Panc1 (cell line): ENCODE data around the gene PLXNB1. TPM values are rescaled to one million over a fixed set of nuclear protein-coding genes. Genes with fewer than 3 reads are reported as not detected.

Experiments
- ATAC-seq: fragments of 200-7000 bp; cut with Tn5 transposase; 2 replicates; pipeline ENCODE4 v1.9.1; 2020; ENCODE audit warnings: mild to moderate bottlenecking, moderate library complexity
- BruUV-seq: library from RNA; stranded (reverse); fragments of 400-500 nt; replicated peaks from 2 replicates; lab custom pipeline; 2021; lab: Mats Ljungman, UMichigan
- CTCF ChIA-PET: fragments of 300-600 bp; sonication (Branson Sonifier 250); formaldehyde crosslinking; loops from one replicate; lab custom pipeline; 2022; ENCODE audit warnings: antibody characterized with exemption; lab: Charles Lee
- POLR2A ChIA-PET: fragments of 300-600 bp; sonication (Branson Sonifier 250); formaldehyde crosslinking; loops from one replicate; lab custom pipeline; 2022; ENCODE audit warnings: antibody characterized with exemption; lab: Charles Lee
- DNase-seq: peaks from one replicate; pipeline ENCODE4 v3.0.0-alpha.2; 2010; ENCODE audit warnings: low read depth, low spot score
- H3K27ac ChIP-seq: 2 replicates; pipeline ENCODE4 v1.5.1; 2011; ENCODE audit warnings: mild to moderate bottlenecking, low read length, inconsistent platforms
- H3K27me3 ChIP-seq: fragments of 200-500 bp; sonication (Bioruptor generic); 2 replicates; pipeline ENCODE4 v1.6.0; 2014; ENCODE audit warnings: low read length, inconsistent platforms; ENCODE audit not compliant: control insufficient read depth, insufficient read depth
- H3K36me3 ChIP-seq: fragments of 200-500 bp; sonication (Bioruptor generic); 2 replicates; pipeline ENCODE4 v1.5.1; 2014; ENCODE audit warnings: inconsistent platforms, mild to moderate bottlenecking, low read length, moderate library complexity; ENCODE audit not compliant: control insufficient read depth, insufficient read depth
- H3K4me1 ChIP-seq: 2 replicates; pipeline ENCODE4 v1.5.1; 2011; ENCODE audit warnings: inconsistent platforms, mild to moderate bottlenecking, low read length, moderate library complexity; ENCODE audit not compliant: control insufficient read depth, insufficient read depth
- H3K4me3 ChIP-seq, 2 experiments: 2 replicates each; pipeline ENCODE4 v1.5.1; 2011 to 2012; ENCODE audit warnings: low read depth in 2 of 2, low read length in 2 of 2, mild to moderate bottlenecking in 2 of 2, inconsistent platforms in 1 of 2, moderate library complexity in 1 of 2
- H3K9me3 ChIP-seq: fragments of 200-500 bp; sonication (Bioruptor generic); 2 replicates; pipeline ENCODE4 v1.5.1; 2014; ENCODE audit warnings: low read depth, mild to moderate bottlenecking, inconsistent platforms, low read length, moderate library complexity; ENCODE audit not compliant: control insufficient read depth, insufficient read depth
- CTCF ChIP-seq: fragments of 450-650 bp; IDR thresholded peaks from 2 replicates; pipeline ENCODE4 v1.5.1; 2017; ENCODE audit warnings: mild to moderate bottlenecking
- POLR2AphosphoS5 ChIP-seq: IDR thresholded peaks from 2 replicates; pipeline ENCODE4 v1.6.1; 2012; ENCODE audit warnings: mild to moderate bottlenecking, low read depth, low read length, moderate library complexity
- REST ChIP-seq, 2 experiments: IDR thresholded peaks; 2 replicates each; pipeline ENCODE4 v1.6.1; 2011 to 2012; ENCODE audit warnings: low read depth in 2 of 2, control low read depth in 1 of 2, low read length in 1 of 2, mild to moderate bottlenecking in 1 of 2, moderate library complexity in 1 of 2; ENCODE audit not compliant: insufficient read depth in 1 of 2
- SIN3A ChIP-seq: IDR thresholded peaks from 2 replicates; pipeline ENCODE4 v1.6.1; 2012; ENCODE audit warnings: low read depth, mild to moderate bottlenecking, low read length, moderate library complexity, borderline replicate concordance; ENCODE audit not compliant: insufficient read depth
- TCF7L2 ChIP-seq: IDR thresholded peaks from 2 replicates; pipeline ENCODE4 v1.6.1; 2011; ENCODE audit warnings: mild to moderate bottlenecking, low read depth, low read length, inconsistent platforms
- in situ Hi-C: cut with HindIII; loops from 2 replicates; pipeline ENCODE4 v1.10.0; 2016; ENCODE audit warnings: low sequenced_read_pairs, low pct_unique_long_range_greater_than_20kb
- intact Hi-C: fragments of 100-400 bp; cut with micrococcal nuclease; formaldehyde crosslinking; loops from one replicate; pipeline ENCODE4 v1.10.0; 2022; ENCODE audit not compliant: unreplicated experiment
- total RNA-seq: library from RNA; stranded (reverse); gene quantifications from one replicate; pipeline ENCODE4 v1.2.1, GENCODE V29; 2021; ENCODE audit not compliant: unreplicated experiment

The PLXNB1 gene
- total RNA-seq, 1 experiment from 2014 or later = 22.8 TPM

- in situ Hi-C loops = no loop called here
- no peak overlapping the region for H3K27ac ChIP-seq
Measured at GRCh38 chr3:48372862-48373435, 56.9 kb downstream of the PLXNB1 start.

GRCh38 chr3:48372377-48372770, 57.5 kb downstream of the PLXNB1 start:
- Histone ChIP-seq H3K27me3 (no peaks in the 10 kb centered on the region), H3K4me1 (no peaks in the 10 kb centered on the region), H3K4me3 (no peak overlapping the region), H3K9me3 (no peaks in the 10 kb centered on the region), H3K27ac (no peak overlapping the region), H3K36me3 (no peaks in the 10 kb centered on the region)
- intact Hi-C loops (no loop called here), in situ Hi-C loops (no loop called here)
- DNase-seq = no peak
- no peak for ATAC-seq
- POLR2A ChIA-PET = no interaction called here
- CTCF ChIA-PET = no interaction called here
- BruUV-seq = no TSS peak
- no peak for TF ChIP-seq POLR2AphosphoS5

More at GRCh38 chr3:48372862-48373435, 56.9 kb downstream of the PLXNB1 start:
- Histone ChIP-seq H3K36me3 (no peaks in the 10 kb centered on the region), H3K27me3 (no peaks in the 10 kb centered on the region), H3K9me3 (no peaks in the 10 kb centered on the region), H3K4me3 (no peak overlapping the region), H3K4me1 (no peaks in the 10 kb centered on the region)
- TF ChIP-seq POLR2AphosphoS5 = no peak
- TF ChIP-seq TCF7L2 = no peak
- no peak for TF ChIP-seq REST (IDR thresholded peaks at IDR 0.05; ENCODE audit: insufficient read depth in 1 of 2, low read depth in 2 of 2, low read length in 1 of 2)
- no peak for TF ChIP-seq CTCF
- no peak for TF ChIP-seq SIN3A
- BruUV-seq = no TSS peak
- CTCF ChIA-PET = no interaction called here
- POLR2A ChIA-PET = no interaction called here
- intact Hi-C loops = no loop called here
- no peak for DNase-seq
- no peak for ATAC-seq

GRCh38 chr3:48371651-48372376, 58.1 kb downstream of the PLXNB1 start, which contains the start of gene FBXW12:
TSS of gene FBXW12 (plus strand) at chr3:48372219. CDS start at chr3:48372768, 549 bp downstream.
- TF ChIP-seq REST (IDR thresholded peaks at IDR 0.05; ENCODE audit: insufficient read depth in 1 of 2, low read depth in 2 of 2, low read length in 1 of 2) = no peak
- no peak for TF ChIP-seq POLR2AphosphoS5
- TF ChIP-seq TCF7L2 = no peak
- TF ChIP-seq CTCF = no peak
- TF ChIP-seq SIN3A = no peak
- no peaks in the 10 kb centered on the region for H3K36me3 ChIP-seq
- ChIA-PET CTCF (no interaction called here), POLR2A (no interaction called here)
- no peaks in the 10 kb centered on the region for H3K9me3 ChIP-seq
- BruUV-seq = no TSS peak
- intact Hi-C loops (no loop called here), in situ Hi-C loops (no loop called here)
- H3K4me3 ChIP-seq = no peak within 1 kb of the TSS
- no peak within 1 kb of the TSS for H3K27ac ChIP-seq
- no peaks in the 10 kb centered on the region for H3K4me1 ChIP-seq
- DNase-seq (no peak), ATAC-seq (no peak)
- no peaks in the 10 kb centered on the region for H3K27me3 ChIP-seq
